Endothelial cell of umbilical vein (primary cell): ENCODE measurements around the gene C22orf39. TPM values are rescaled to one million over a fixed set of nuclear protein-coding genes. Genes with fewer than 3 reads are reported as not detected.

Source experiments
- BruUV-seq: library from RNA; stranded (reverse); fragments of 400-500 nt; replicated peaks from 2 replicates; lab custom pipeline; 2021; lab: Mats Ljungman, UMichigan
- CTCF ChIA-PET: fragments of 300-600, 350-600 bp; sonication (Branson Sonifier 250); formaldehyde crosslinking; loops from one replicate; lab custom pipeline; 2021; ENCODE audit warnings: antibody characterized with exemption, inconsistent platforms; lab: Charles Lee
- POLR2A ChIA-PET: fragments of 300-600, 350-600 bp; sonication (Branson Sonifier 250); formaldehyde crosslinking; loops from one replicate; lab custom pipeline; 2021; ENCODE audit warnings: antibody characterized with exemption, inconsistent platforms; lab: Charles Lee
- DNase-seq: peaks from one replicate; pipeline ENCODE4 v3.0.0-alpha.2; 2011; ENCODE audit warnings: low read depth, low spot score
- FAIRE-seq: peaks from 2 replicates; lab custom pipeline; 2011; peaks lifted over from hg19 to GRCh38; lab: Jason Lieb, UNC
- H2AFZ ChIP-seq: 2 replicates; pipeline ENCODE4 v1.6.0; 2012; ENCODE audit warnings: low read depth, low read length, control low read depth, inconsistent platforms
- H3K27ac ChIP-seq: 2 replicates; pipeline ENCODE4 v1.5.1; 2011; ENCODE audit warnings: low read depth, mild to moderate bottlenecking, control low read depth, low read length, moderate library complexity; ENCODE audit not compliant: insufficient read depth
- H3K27me3 ChIP-seq, 2 experiments: 2 replicates each; pipeline versions ENCODE4 v1.6.0 to v1.6.1; 2011; ENCODE audit warnings: low read length in 2 of 2, mixed read lengths in 1 of 2; ENCODE audit not compliant: control insufficient read depth in 2 of 2, insufficient read depth in 2 of 2
- H3K36me3 ChIP-seq, 2 experiments: 2 replicates in 1 of 2; 3 replicates in 1 of 2; pipeline ENCODE4 v1.5.1; 2011; ENCODE audit warnings: low read length in 2 of 2, mild to moderate bottlenecking in 1 of 2, moderate library complexity in 1 of 2; ENCODE audit not compliant: control insufficient read depth in 2 of 2, insufficient read depth in 2 of 2; ENCODE audit errors: extremely low read depth in 1 of 2
- H3K4me1 ChIP-seq: 3 replicates; pipeline ENCODE4 v1.5.1; 2011; ENCODE audit warnings: mild to moderate bottlenecking, low read length; ENCODE audit not compliant: control insufficient read depth, insufficient read depth; ENCODE audit errors: extremely low read depth
- H3K4me2 ChIP-seq: 2 replicates; pipeline ENCODE4 v1.6.1; 2011; ENCODE audit warnings: low read length, control low read depth, mixed read lengths; ENCODE audit not compliant: insufficient read depth
- H3K4me3 ChIP-seq, 3 experiments: fragments of 200-600 bp in 1 of 3; sonication (generic), shearing (Covaris generic) in 1 of 3; replicated peaks in 1 of 3; 2 replicates each; pipeline ENCODE4 v1.5.1; 2011 to 2016; ENCODE audit warnings: control low read depth in 3 of 3, low read length in 3 of 3, mild to moderate bottlenecking in 2 of 3, inconsistent platforms in 1 of 3, low read depth in 1 of 3, moderate library complexity in 1 of 3; ENCODE audit not compliant: insufficient read depth in 1 of 3
- H3K79me2 ChIP-seq: 2 replicates; pipeline ENCODE4 v1.6.0; 2012; ENCODE audit warnings: low read length, inconsistent platforms; ENCODE audit not compliant: control insufficient read depth, insufficient read depth
- H3K9ac ChIP-seq: replicated peaks from 2 replicates; pipeline ENCODE3; 2011; ENCODE audit warnings: low read length, control low read depth; ENCODE audit not compliant: insufficient read depth; ENCODE audit errors: extremely low read depth
- H3K9me1 ChIP-seq: replicated peaks from 3 replicates; pipeline ENCODE4 v1.6.0; 2011; ENCODE audit warnings: mild to moderate bottlenecking, low read length; ENCODE audit not compliant: control insufficient read depth, insufficient read depth; ENCODE audit errors: extremely low read depth
- H3K9me3 ChIP-seq: replicated peaks from 2 replicates; pipeline ENCODE4 v1.5.1; 2012; ENCODE audit warnings: low read length, inconsistent platforms; ENCODE audit not compliant: control insufficient read depth, insufficient read depth
- H4K20me1 ChIP-seq: replicated peaks from 2 replicates; pipeline ENCODE3; 2011; ENCODE audit warnings: mild to moderate bottlenecking, low read length; ENCODE audit not compliant: control insufficient read depth, insufficient read depth; ENCODE audit errors: extremely low read depth
- EZH2 ChIP-seq: IDR thresholded peaks from 2 replicates; pipeline ENCODE4 v1.6.1; 2012; ENCODE audit warnings: borderline replicate concordance, low read depth, mild to moderate bottlenecking, moderate library complexity, low read length, inconsistent platforms; ENCODE audit not compliant: severe bottlenecking
- FOS ChIP-seq: IDR thresholded peaks from 2 replicates; pipeline ENCODE4 v1.6.1; 2011; ENCODE audit warnings: mild to moderate bottlenecking, low read length, moderate library complexity, borderline replicate concordance; ENCODE audit not compliant: insufficient read depth
- GATA2 ChIP-seq: IDR thresholded peaks from 2 replicates; pipeline ENCODE4 v1.7.0; 2011; ENCODE audit warnings: low read depth, mild to moderate bottlenecking, moderate library complexity, mixed read lengths, low read length; ENCODE audit not compliant: insufficient read length, insufficient read depth
- JUN ChIP-seq: IDR thresholded peaks from 2 replicates; pipeline ENCODE4 v1.6.1; 2011; ENCODE audit warnings: borderline replicate concordance, low read depth; ENCODE audit not compliant: insufficient read length, insufficient read depth
- MYC ChIP-seq: IDR thresholded peaks from one replicate; pipeline ENCODE4 v1.6.1; 2011; ENCODE audit warnings: mild to moderate bottlenecking, low read depth, low read length
- POLR2A ChIP-seq: IDR thresholded peaks from 2 replicates; pipeline ENCODE4 v1.6.1; 2012; ENCODE audit warnings: low read depth, mild to moderate bottlenecking, control low read depth, low read length
- POLR2AphosphoS5 ChIP-seq: IDR thresholded peaks from 2 replicates; pipeline ENCODE4 v1.6.1; 2012; ENCODE audit warnings: low read depth, mild to moderate bottlenecking, control low read depth, low read length, moderate library complexity; ENCODE audit not compliant: insufficient read depth
- dilution Hi-C: fragments of 300-500 bp; cut with MboI; formaldehyde crosslinking; loops from one replicate; pipeline ENCODE4 v1.15.0; 2019; ENCODE audit warnings: low sequenced_read_pairs; ENCODE audit not compliant: extremely low pct_ligation_motif_present
- intact Hi-C: fragments of 100-400 bp; cut with micrococcal nuclease; formaldehyde crosslinking; loops from one replicate; pipeline ENCODE4 v1.10.0; 2022
- polyA plus RNA-seq, 4 experiments: library from polyadenylated mRNA; depleted of rRNA in 3 of 4; stranded (reverse) in 3 of 4; unstranded in 1 of 4; fragments of >200 nt; gene quantifications; 2 replicates each; pipeline versions ENCODE4 v1.2.1 to v1.2.3, GENCODE V29; 2011 to 2012; ENCODE audit warnings: missing spikeins in 1 of 4
- total RNA-seq: library from RNA; stranded (reverse); gene quantifications from 2 replicates; pipeline ENCODE4 v1.2.3, GENCODE V29; 2021
- TF ChIP-seq, protein P1 (sequence below), 2 donors: IDR thresholded peaks; 1 replicate in 1 of 2; 2 replicates in 1 of 2; pipeline ENCODE4 v1.5.1; 2011; ENCODE audit warnings: low read length in 2 of 2, mild to moderate bottlenecking in 2 of 2, moderate library complexity in 2 of 2, control low read depth in 1 of 2, inconsistent platforms in 1 of 2, low read depth in 1 of 2; ENCODE audit not compliant: insufficient read depth in 1 of 2; ENCODE audit errors: extremely low read depth in 1 of 2
- TF ChIP-seq, protein P2 (sequence below): IDR thresholded peaks from 2 replicates; pipeline ENCODE4 v1.6.1; 2011; ENCODE audit not compliant: insufficient read depth, insufficient read length

The C22orf39 gene
- total and polyA plus RNA-seq, 2 donors (not counting 3 experiments of a cell fraction or from before 2014, with no cell fraction given): 26.1 to 28.0 TPM

- intact Hi-C loops: no loop called here
- POLR2A ChIA-PET: no interaction called here
Observed at GRCh38 chr22:19497245-19497644, 49.7 kb upstream of the C22orf39 start.

DNA sequence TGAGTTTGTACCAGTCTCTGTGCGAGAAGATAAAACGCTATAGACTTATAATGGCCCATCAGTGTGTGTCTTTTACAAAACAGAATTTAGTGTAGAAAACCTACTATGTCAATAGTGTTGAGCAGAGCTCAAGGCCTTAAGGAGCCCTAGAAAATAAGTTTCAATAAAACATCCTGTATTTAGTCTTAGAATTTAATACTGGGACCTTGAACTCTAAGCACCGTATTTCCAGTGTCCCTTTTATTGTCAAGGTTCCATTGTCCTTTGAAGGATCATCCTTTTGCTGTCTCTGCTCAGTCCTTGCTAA is 48.8 kb upstream of the C22orf39 start:
- H3K9me1 ChIP-seq: no peaks in the 10 kb centered on the region
- H3K4me1 ChIP-seq: no peaks in the 10 kb centered on the region
- no peak overlapping the region for H3K4me2 ChIP-seq
- H2AFZ ChIP-seq: no peak overlapping the region
- intact Hi-C loops (loop anchor here (1.0 kb wide), 1 partner anchor 134 kb away; no protein-coding TSS in a partner anchor), dilution Hi-C loops (no loop called here)
- H3K36me3 ChIP-seq: peaks cover 0 to 6% of the 10 kb centered on the region in 2 experiments
- no peaks in the 10 kb centered on the region for H3K9me3 ChIP-seq
- DNase-seq (no peak), FAIRE-seq (no peak)
- CTCF ChIA-PET: interaction anchor here (0.6 to 6.6 kb wide), 46 partner anchors 9 to 234 kb away, joined by 3 to 358 read pairs (median 6); partner anchors contain the start of genes CDC45 and CLDN5
- no peaks in the 10 kb centered on the region for H3K79me2 ChIP-seq
- H3K4me3 ChIP-seq: no peak overlapping the region
- H3K27me3 ChIP-seq: no peaks in the 10 kb centered on the region
- no peak for TF ChIP-seq EZH2
- no peak for TF ChIP-seq POLR2AphosphoS5
- no peak for TF ChIP-seq JUN
- no peak for TF ChIP-seq GATA2
- no peak for TF ChIP-seq FOS
- TF ChIP-seq, protein P1, sequence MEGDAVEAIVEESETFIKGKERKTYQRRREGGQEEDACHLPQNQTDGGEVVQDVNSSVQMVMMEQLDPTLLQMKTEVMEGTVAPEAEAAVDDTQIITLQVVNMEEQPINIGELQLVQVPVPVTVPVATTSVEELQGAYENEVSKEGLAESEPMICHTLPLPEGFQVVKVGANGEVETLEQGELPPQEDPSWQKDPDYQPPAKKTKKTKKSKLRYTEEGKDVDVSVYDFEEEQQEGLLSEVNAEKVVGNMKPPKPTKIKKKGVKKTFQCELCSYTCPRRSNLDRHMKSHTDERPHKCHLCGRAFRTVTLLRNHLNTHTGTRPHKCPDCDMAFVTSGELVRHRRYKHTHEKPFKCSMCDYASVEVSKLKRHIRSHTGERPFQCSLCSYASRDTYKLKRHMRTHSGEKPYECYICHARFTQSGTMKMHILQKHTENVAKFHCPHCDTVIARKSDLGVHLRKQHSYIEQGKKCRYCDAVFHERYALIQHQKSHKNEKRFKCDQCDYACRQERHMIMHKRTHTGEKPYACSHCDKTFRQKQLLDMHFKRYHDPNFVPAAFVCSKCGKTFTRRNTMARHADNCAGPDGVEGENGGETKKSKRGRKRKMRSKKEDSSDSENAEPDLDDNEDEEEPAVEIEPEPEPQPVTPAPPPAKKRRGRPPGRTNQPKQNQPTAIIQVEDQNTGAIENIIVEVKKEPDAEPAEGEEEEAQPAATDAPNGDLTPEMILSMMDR (IDR thresholded peaks at IDR 0.05; ENCODE audit: extremely low read depth in 1 of 2, insufficient read depth in 1 of 2, low read depth in 1 of 2, low read length in 2 of 2): no peak
- TF ChIP-seq, protein P2, sequence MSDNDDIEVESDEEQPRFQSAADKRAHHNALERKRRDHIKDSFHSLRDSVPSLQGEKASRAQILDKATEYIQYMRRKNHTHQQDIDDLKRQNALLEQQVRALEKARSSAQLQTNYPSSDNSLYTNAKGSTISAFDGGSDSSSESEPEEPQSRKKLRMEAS: no peak
- no peak for TF ChIP-seq POLR2A
- TF ChIP-seq MYC: no peak
- BruUV-seq: no TSS peak
- no peaks in the 10 kb centered on the region for H4K20me1 ChIP-seq
- H3K27ac ChIP-seq: no peak overlapping the region
- H3K9ac ChIP-seq: no peak overlapping the region
- POLR2A ChIA-PET: interaction anchor here (2.0 kb wide), 1 partner anchor 134 kb away, joined by 6 read pairs; no protein-coding TSS in a partner anchor

More at GRCh38 chr22:19497245-19497644, 49.7 kb upstream of the C22orf39 start:
- peak; percentile 81 for FAIRE-seq
- BruUV-seq: no TSS peak
- Histone ChIP-seq H3K27ac (no peak overlapping the region), H3K36me3 (peaks cover 0 to 6% of the 10 kb centered on the region in 2 experiments), H3K79me2 (no peaks in the 10 kb centered on the region), H3K4me3 (no peak overlapping the region), H3K9ac (no peak overlapping the region), H4K20me1 (no peaks in the 10 kb centered on the region), H3K9me3 (no peaks in the 10 kb centered on the region), H3K4me2 (no peak overlapping the region), H3K4me1 (no peaks in the 10 kb centered on the region), H3K9me1 (no peaks in the 10 kb centered on the region), H3K27me3 (no peaks in the 10 kb centered on the region), H2AFZ (no peak overlapping the region)
- CTCF ChIA-PET: interaction anchor here (0.6 to 6.6 kb wide), 13 partner anchors 8 to 132 kb away, joined by 3 to 358 read pairs (median 3); no protein-coding TSS in a partner anchor
- dilution Hi-C loops: no loop called here
- TF ChIP-seq GATA2: no peak
- TF ChIP-seq MYC: no peak
- TF ChIP-seq EZH2: no peak
- DNase-seq: peak; percentile 86
